ENCODE results near the gene CADM1.

GRCh38 chr11:115481528-115481927 is 22.7 kb downstream of the CADM1 start:
- TF ChIP-seq CTCF (IDR thresholded peaks at IDR 0.05; ENCODE audit: borderline replicate concordance, extremely low read depth, low read length, poor library complexity, severe bottlenecking) (no peak), EZH2 (IDR thresholded peaks at IDR 0.05; ENCODE audit: borderline replicate concordance, low read depth, low read length, severe bottlenecking) (no peak)

Measured in DND-41 (cell line).